Nucleus accumbens (tissue), 56 donors: ENCODE results near the gene DNAH3.

Experiments used
- DNase-seq, 56 donors: peaks; one replicate each; lab custom pipeline; 2025; lab: John Stamatoyannopoulos, UW

The DNAH3 gene

DNA sequence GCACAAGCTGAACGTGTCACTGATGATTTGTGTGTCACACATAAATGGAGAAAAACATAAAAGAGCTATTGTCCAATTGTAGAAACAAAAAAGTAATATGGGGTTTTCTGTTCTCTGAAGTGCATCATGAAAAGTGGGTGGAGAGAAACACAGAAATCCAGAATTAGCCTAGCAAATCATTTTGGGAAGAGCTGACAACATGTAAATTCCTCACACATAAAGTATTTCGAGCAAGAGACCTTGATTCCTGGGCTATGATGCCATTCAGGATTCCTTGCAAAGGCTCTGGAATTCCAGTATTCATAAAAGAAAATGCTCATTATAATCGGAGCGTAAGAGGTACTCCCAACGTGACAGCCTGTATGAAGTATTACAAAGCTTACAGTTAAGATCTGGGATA is 251.6 kb downstream of the DNAH3 start:
- DNase-seq, result no peak

DNA sequence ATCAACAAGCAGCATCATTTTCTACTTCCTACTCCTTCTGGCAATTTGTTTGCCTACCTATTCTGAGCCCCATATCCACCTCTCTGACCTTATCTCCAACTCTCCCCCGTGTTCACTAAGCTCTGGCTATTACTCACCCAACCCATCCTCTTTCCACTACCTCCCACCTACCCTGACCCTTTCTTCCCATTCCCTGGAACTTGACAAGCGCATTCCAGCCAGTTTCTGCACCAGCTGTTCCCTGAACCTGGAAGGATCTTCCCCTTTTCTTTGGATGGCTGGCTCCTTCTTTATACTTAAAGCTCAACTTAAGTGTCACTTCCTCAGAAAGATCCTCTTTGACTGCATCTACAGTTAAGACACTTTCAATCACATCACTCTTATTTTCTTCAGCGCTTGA is 252.7 kb downstream of the DNAH3 start:
- DNase-seq, result no peak

DNA sequence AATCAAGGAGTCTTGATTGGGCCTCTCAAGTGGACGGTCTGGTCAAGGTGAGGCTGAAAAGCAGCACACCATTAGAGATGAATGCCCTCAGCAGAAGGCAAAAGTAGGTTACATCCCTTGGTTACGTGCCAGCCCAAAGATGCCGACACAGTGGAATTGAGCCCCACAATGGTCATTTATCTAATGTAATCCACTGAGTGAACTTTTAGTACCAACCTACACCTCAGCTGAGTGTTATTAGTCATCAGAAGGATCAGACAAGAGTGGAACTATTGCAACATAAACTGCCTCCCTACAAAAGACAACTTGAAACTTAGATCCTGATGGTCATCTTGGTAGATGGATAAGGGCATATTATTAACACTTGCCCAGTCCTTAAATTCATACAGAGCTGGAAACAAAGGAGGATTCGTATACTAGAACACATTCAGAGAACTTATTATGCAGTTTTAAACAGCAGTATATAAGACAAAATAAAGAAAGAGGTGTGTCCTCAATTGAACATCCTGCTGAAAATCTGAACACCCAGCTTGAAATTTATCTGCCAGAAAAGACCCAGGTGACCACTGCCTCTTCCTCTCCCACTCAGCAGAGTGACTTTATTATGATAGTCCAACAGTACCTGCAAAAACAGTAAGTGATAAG is 253.3 kb downstream of the DNAH3 start:
- peak in 2 of 56 donors; percentile 6 to 10 for DNase-seq

DNA sequence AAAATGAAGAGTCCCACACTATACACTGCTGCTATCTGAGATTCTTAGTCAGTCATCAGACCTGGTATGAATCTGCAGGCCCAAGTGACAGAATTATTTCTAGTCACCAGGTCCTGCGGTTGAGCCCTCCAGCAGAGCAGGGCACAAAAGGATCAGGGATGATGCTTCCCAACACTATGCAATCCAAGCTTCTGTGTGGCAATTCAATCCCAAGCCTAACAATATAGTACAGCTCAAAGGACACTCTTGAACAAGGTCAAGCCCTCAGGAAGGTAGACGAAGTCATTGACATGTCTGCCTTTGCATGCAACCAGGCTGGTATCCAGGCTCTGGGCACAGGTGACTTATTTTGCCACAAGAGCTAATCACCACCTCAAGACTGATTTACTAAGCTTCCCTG is 256.3 kb downstream of the DNAH3 start:
- DNase-seq, result no peak

GRCh38 chr16:20889625-20890275 is 260.9 kb downstream of the DNAH3 start:
- no peak for DNase-seq

GRCh38 chr16:20887207-20887606 is 263.4 kb downstream of the DNAH3 start:
- no peak for DNase-seq

GRCh38 chr16:20886320-20886719 is 264.3 kb downstream of the DNAH3 start:
- no peak for DNase-seq

GRCh38 chr16:20884240-20884556 is 266.4 kb downstream of the DNAH3 start:
- DNase-seq, result no peak

- DNase-seq, result no peak
Observed at GRCh38 chr16:20883554-20884239, 266.9 kb downstream of the DNAH3 start.
